HepG2 (cell line): ENCODE results near the gene KCNK15. TPM values are rescaled to one million over a fixed set of nuclear protein-coding genes. Genes with fewer than 3 reads are reported as not detected.

Experiments
- ATAC-seq: fragments of 200-7000 bp; cut with Tn5 transposase; 3 replicates; pipeline ENCODE4 v1.9.1; 2020; ENCODE audit warnings: mild to moderate bottlenecking, moderate library complexity
- BruUV-seq: library from RNA; stranded (reverse); fragments of 400-500 nt; replicated peaks from 2 replicates; lab custom pipeline; 2021; lab: Mats Ljungman, UMichigan
- CTCF ChIA-PET: fragments of 300-600 bp; formaldehyde crosslinking; extraction: SDS; loops from one replicate; lab custom pipeline; 2021; ENCODE audit warnings: low total read pairs, inconsistent platforms, low intra/inter-chr PET ratio; lab: Yijun Ruan, JAX
- POLR2A ChIA-PET: fragments of 350-600 bp; sonication (Branson Sonifier 250); formaldehyde crosslinking; loops from one replicate; lab custom pipeline; 2020; ENCODE audit warnings: antibody characterized with exemption, inconsistent platforms; lab: Yijun Ruan, JAX
- DNase-seq: peaks from one replicate; pipeline ENCODE4 v3.0.0-alpha.2; 2015; ENCODE audit warnings: low spot score
- FAIRE-seq: peaks from 3 replicates; lab custom pipeline; 2011; peaks lifted over from hg19 to GRCh38; lab: Jason Lieb, UNC
- H2AFZ ChIP-seq: one replicate; pipeline ENCODE4 v1.6.1; 2011; ENCODE audit warnings: low read length, inconsistent platforms
- H3K27ac ChIP-seq: fragments of 300-600 bp; 3 replicates; pipeline ENCODE4 v1.8.0; 2011; ENCODE audit warnings: mixed run types, mild to moderate bottlenecking, mixed read lengths, low read length, inconsistent platforms; ENCODE audit not compliant: insufficient read depth; ENCODE audit errors: extremely low read length
- H3K27me3 ChIP-seq, 2 experiments: fragments of 200-600 bp in 1 of 2; 2 replicates in 1 of 2; 3 replicates in 1 of 2; pipeline versions ENCODE4 v1.6.0 to v1.8.0; 2011; ENCODE audit warnings: low read length in 2 of 2, mild to moderate bottlenecking in 2 of 2, moderate library complexity in 2 of 2, inconsistent platforms in 1 of 2; ENCODE audit not compliant: insufficient read depth in 2 of 2, control insufficient read depth in 1 of 2
- H3K36me3 ChIP-seq, 2 experiments: fragments of 200-600 bp in 1 of 2; replicated peaks in 1 of 2; 2 replicates in 1 of 2; 3 replicates in 1 of 2; pipeline versions ENCODE4 v1.5.1 to v1.8.0; 2011; ENCODE audit warnings: low read length in 2 of 2, inconsistent platforms in 1 of 2; ENCODE audit not compliant: insufficient read depth in 2 of 2, control insufficient read depth in 1 of 2
- H3K4me1 ChIP-seq: 2 replicates; pipeline ENCODE4 v1.5.1; 2012; ENCODE audit warnings: low read length, inconsistent platforms; ENCODE audit not compliant: insufficient read depth
- H3K4me2 ChIP-seq: 2 replicates; pipeline ENCODE4 v1.6.0; 2011; ENCODE audit warnings: low read depth, low read length, inconsistent platforms
- H3K4me3 ChIP-seq, 3 experiments: fragments of 200-600 bp in 1 of 3; sonication (generic), shearing (Covaris generic) in 1 of 3; replicated peaks in 1 of 3; 2 replicates each; pipeline ENCODE4 v1.5.1; 2011 to 2016; ENCODE audit warnings: low read length in 3 of 3, inconsistent platforms in 2 of 3, low read depth in 2 of 3, mild to moderate bottlenecking in 2 of 3, control low read depth in 1 of 3, mixed read lengths in 1 of 3; ENCODE audit not compliant: insufficient read depth in 1 of 3
- H3K79me2 ChIP-seq: one replicate; pipeline ENCODE4 v1.6.1; 2011; ENCODE audit warnings: low read length, inconsistent platforms; ENCODE audit not compliant: insufficient read depth
- H3K9ac ChIP-seq: 2 replicates; pipeline ENCODE4 v1.6.0; 2011; ENCODE audit warnings: mild to moderate bottlenecking, low read depth, low read length, inconsistent platforms; ENCODE audit not compliant: insufficient read depth
- H3K9me3 ChIP-seq: 2 replicates; pipeline ENCODE4 v1.5.1; 2012; ENCODE audit warnings: mild to moderate bottlenecking, low read length
- H4K20me1 ChIP-seq: 2 replicates; pipeline ENCODE4 v1.6.0; 2011; ENCODE audit warnings: inconsistent platforms, mild to moderate bottlenecking, low read length, moderate library complexity; ENCODE audit not compliant: insufficient read depth
- ATF2 ChIP-seq: sonication (generic); formaldehyde crosslinking; IDR thresholded peaks from 2 replicates; pipeline ENCODE4 v1.4.0; 2020; ENCODE audit warnings: missing genetic modification reagents
- BCL3 ChIP-seq: sonication (generic); formaldehyde crosslinking; IDR thresholded peaks from 2 replicates; pipeline ENCODE4 v1.5.1; 2020; ENCODE audit warnings: mild to moderate bottlenecking, missing genetic modification reagents, moderate library complexity
- DNMT1 ChIP-seq: sonication (generic); formaldehyde crosslinking; IDR thresholded peaks from 2 replicates; pipeline ENCODE4 v1.5.1; 2020; ENCODE audit warnings: mild to moderate bottlenecking, missing genetic modification reagents
- FOSL1 ChIP-seq: sonication (generic); formaldehyde crosslinking; IDR thresholded peaks from 2 replicates; pipeline ENCODE4 v1.9.0; 2021; ENCODE audit warnings: missing genetic modification reagents, borderline replicate concordance
- GABPB1 ChIP-seq: IDR thresholded peaks from 2 replicates; pipeline ENCODE4 v1.6.1; 2016; ENCODE audit warnings: mild to moderate bottlenecking, missing genetic modification reagents, moderate library complexity, missing compliant biosample characterization
- HNRNPH1 ChIP-seq: fragments of 200-400 bp; formaldehyde crosslinking; optimal IDR thresholded peaks from 2 replicates; pipeline ENCODE3; 2017; ENCODE audit warnings: mild to moderate bottlenecking, low read depth, low read length
- HOXA7 ChIP-seq: sonication (generic); formaldehyde crosslinking; IDR thresholded peaks from 2 replicates; pipeline ENCODE4 v1.8.1; 2022; ENCODE audit warnings: mild to moderate bottlenecking, missing genetic modification reagents, moderate library complexity
- IRF9 ChIP-seq: sonication (generic); formaldehyde crosslinking; IDR thresholded peaks from 2 replicates; pipeline ENCODE4 v1.8.0; 2022; ENCODE audit warnings: missing genetic modification reagents, mild to moderate bottlenecking, borderline replicate concordance
- JDP2 ChIP-seq: sonication (generic); formaldehyde crosslinking; IDR thresholded peaks from 2 replicates; pipeline ENCODE4 v1.8.1; 2022; ENCODE audit warnings: missing genetic modification reagents, borderline replicate concordance
- KAT2B ChIP-seq: fragments of 150-350 bp; IDR thresholded peaks from 2 replicates; pipeline ENCODE4 v1.6.1; 2014; ENCODE audit warnings: low read depth, low read length, borderline replicate concordance
- MXD1 ChIP-seq: sonication (generic); formaldehyde crosslinking; IDR thresholded peaks from 2 replicates; pipeline ENCODE4 v1.4.0; 2020; ENCODE audit warnings: mild to moderate bottlenecking, missing genetic modification reagents
- PHF20 ChIP-seq: sonication (generic); formaldehyde crosslinking; IDR thresholded peaks from 2 replicates; pipeline ENCODE4 v1.5.0; 2020; ENCODE audit warnings: mild to moderate bottlenecking, missing genetic modification reagents
- U2AF1 ChIP-seq: fragments of 200-400 bp; formaldehyde crosslinking; optimal IDR thresholded peaks from 2 replicates; pipeline ENCODE3; 2017; ENCODE audit warnings: mild to moderate bottlenecking, low read depth, low read length
- ZNF253 ChIP-seq: sonication (generic); formaldehyde crosslinking; IDR thresholded peaks from 2 replicates; pipeline ENCODE4 v1.8.0; 2022; ENCODE audit warnings: mild to moderate bottlenecking, missing genetic modification reagents, borderline replicate concordance
- ZNF558 ChIP-seq: sonication (generic); formaldehyde crosslinking; IDR thresholded peaks from 2 replicates; pipeline ENCODE4 v1.9.0; 2022; ENCODE audit warnings: mild to moderate bottlenecking, missing genetic modification reagents, borderline replicate concordance
- ZNF577 ChIP-seq: sonication (generic); formaldehyde crosslinking; IDR thresholded peaks from 2 replicates; pipeline ENCODE4 v1.4.0; 2020; ENCODE audit warnings: mild to moderate bottlenecking, low read depth, missing genetic modification reagents, borderline replicate concordance
- WGBS: methylation state at CpG from one replicate; pipeline ENCODE4 v1.1.6; 2017; ENCODE audit warnings: low lambda C conversion rate; 5-methylcytosine and 5-hydroxymethylcytosine counted together
- in situ Hi-C: cut with HindIII; loops from 2 replicates; pipeline ENCODE4 v1.10.0; 2017; ENCODE audit warnings: low pct_unique_long_range_greater_than_20kb; ENCODE audit not compliant: extremely low pct_ligation_motif_present
- intact Hi-C: fragments of 100-400 bp; cut with micrococcal nuclease; formaldehyde crosslinking; loops from one replicate; pipeline ENCODE4 v1.10.0; 2022; ENCODE audit not compliant: unreplicated experiment
- polyA plus RNA-seq, 8 experiments: library from polyadenylated mRNA; depleted of rRNA in 3 of 8; stranded (reverse) in 7 of 8; unstranded in 1 of 8; fragments of >200 nt; fragmentation: Illumina TruSeq in 4 of 8; extraction: Trizol in 4 of 8; gene quantifications; 2 replicates each; pipeline versions ENCODE4 v1.2.1 to v1.2.3, GENCODE V29; 2011 to 2016; ENCODE audit warnings: low read depth in 4 of 8, missing spikeins in 1 of 8, mixed read lengths in 1 of 8; ENCODE audit not compliant: insufficient read depth in 1 of 8
- total RNA-seq, 5 experiments: library from RNA; depleted of rRNA; stranded (reverse); fragments of >200 nt; fragmentation: Illumina TruSeq; extraction: Trizol; gene quantifications; 2 replicates each; pipeline ENCODE4 v1.2.3, GENCODE V29; 2016; ENCODE audit warnings: low read depth in 1 of 5

The KCNK15 gene
- total and polyA plus RNA-seq, 2 of the 13 experiments (the other 11 are each of a cell fraction or from before 2014, with no cell fraction given): 0.03 TPM; not detected in 1

- no peak for TF ChIP-seq HNRNPH1
- TF ChIP-seq DNMT1 (CRISPR knock-in tag): no peak
- TF ChIP-seq ZNF253: no peak
- no peak for TF ChIP-seq FOSL1
- no peak for TF ChIP-seq GABPB1
- TF ChIP-seq MXD1: no peak
- no peak for TF ChIP-seq KAT2B
- no peak for TF ChIP-seq ZNF558
- no peak for TF ChIP-seq ZNF577 (CRISPR knock-in tag)
- TF ChIP-seq IRF9: no peak
- no peak for TF ChIP-seq HOXA7 (CRISPR knock-in tag)
- no peak for TF ChIP-seq JDP2 (CRISPR knock-in tag)
- TF ChIP-seq ATF2 (CRISPR knock-in tag): no peak
- TF ChIP-seq PHF20: no peak
- TF ChIP-seq U2AF1: no peak
- no peak for TF ChIP-seq BCL3 (CRISPR knock-in tag)
- no peaks in the 10 kb centered on the region for H3K4me1 ChIP-seq
- no TSS peak for BruUV-seq
- CTCF ChIA-PET: no interaction called here
- no peak overlapping the region for H2AFZ ChIP-seq
- in situ Hi-C loops: no loop called here
- no peak overlapping the region for H3K4me3 ChIP-seq
- H4K20me1 ChIP-seq: no peaks in the 10 kb centered on the region
- 19% methylated on average over 10 of the region's 10 CpGs for WGBS
- H3K4me2 ChIP-seq: no peak overlapping the region
- DNase-seq (no peak), ATAC-seq (no peak), FAIRE-seq (no peak)
- no peaks in the 10 kb centered on the region for H3K9me3 ChIP-seq
- peaks cover 7 to 40% of the 10 kb centered on the region in 2 experiments; a peak in 4 of 5 replicates for H3K27me3 ChIP-seq
- H3K36me3 ChIP-seq: no peaks in the 10 kb centered on the region
- H3K27ac ChIP-seq: no peak overlapping the region
- POLR2A ChIA-PET: no interaction called here
- no peaks in the 10 kb centered on the region for H3K79me2 ChIP-seq
- H3K9ac ChIP-seq: no peak overlapping the region
- intact Hi-C loops: no loop called here
Measured at GRCh38 chr20:44788706-44789456, 43.2 kb downstream of the KCNK15 start.
